Mesenteric fat pad (tissue), 1 donor: Measurements from ENCODE around the gene GSS. TPM values are rescaled to one million over a fixed set of nuclear protein-coding genes. Genes with fewer than 3 reads are reported as not detected.

ENCODE experiments used
- DNase-seq: peaks from one replicate; pipeline ENCODE4 v3.0.0-alpha.2; 2020; ENCODE audit warnings: low spot score
- long read RNA-seq: library from polyadenylated mRNA; unstranded; transcript quantifications from one replicate; pipeline ENCODE4 v2.0.0, GENCODE V29; 2020
- total RNA-seq: library from RNA; stranded (reverse); fragmentation: NEBNext Ultra II Directional; extraction: Animal tissue kit (Norgen Biotek cat#: 25700); gene quantifications from one replicate; pipeline ENCODE4 v1.2.1, GENCODE V29; 2021
- donor health status: DM: yes; HTN: yes; CAD: no.

The GSS gene
- total RNA-seq: 33.3 TPM
- long read RNA-seq, transcript GSS-201 (13 exons, 1,919 nt): major isoform, 140 of 219 reads
- long read RNA-seq, partial matches to known transcripts: 28 of 219 reads
- long read RNA-seq, other reads (novel, unspliced or antisense): 47 of 219 reads

GRCh38 chr20:34955231-34956040, at the start of gene GSS, which contains the start of gene MYH7B:
Gene GSS (minus strand): TSS chr20:34955806. CDS start chr20:34951852, 3,954 bp downstream.
Gene MYH7B (plus strand): TSS chr20:34955868. CDS start chr20:34978006, 22,138 bp downstream.
- peak; percentile 99 for DNase-seq

- DNase-seq: no peak
Observed at GRCh38 chr20:35004749-35005462, 49.3 kb upstream of the GSS start.

DNA sequence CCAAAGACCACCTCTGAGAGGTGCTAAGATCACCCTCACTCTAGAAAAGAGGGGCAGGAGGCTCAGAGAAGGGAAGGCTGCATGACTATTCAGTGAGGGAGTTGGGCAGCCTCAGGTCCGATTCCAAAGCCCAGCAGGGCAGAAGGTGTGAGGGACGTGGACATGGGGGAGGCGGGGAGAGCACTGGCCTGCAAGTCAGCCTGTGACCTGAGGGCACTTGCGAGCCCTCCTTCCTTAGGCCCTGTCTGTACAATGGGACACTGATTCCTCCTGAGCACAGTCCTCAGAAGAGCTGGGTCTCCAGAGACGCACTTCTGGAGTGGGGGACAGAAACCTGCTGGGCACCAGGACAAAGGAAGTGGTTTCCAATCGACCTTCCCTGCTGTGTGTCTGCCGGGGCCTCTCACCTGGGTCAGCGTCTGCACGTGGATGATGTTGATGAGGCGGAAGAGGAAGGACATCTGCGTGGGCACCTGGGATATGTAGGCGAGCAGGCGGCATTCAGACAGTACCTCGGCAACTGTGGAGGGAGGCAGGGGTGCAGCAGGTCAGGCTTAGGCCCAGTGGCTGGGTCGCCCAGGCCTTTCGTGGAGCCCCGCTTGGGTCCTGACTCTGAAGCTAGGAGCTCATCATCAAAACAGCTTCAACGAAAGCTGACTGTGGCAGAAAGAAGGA, 48.6 kb upstream of the GSS start:
- DNase-seq: no peak

DNA sequence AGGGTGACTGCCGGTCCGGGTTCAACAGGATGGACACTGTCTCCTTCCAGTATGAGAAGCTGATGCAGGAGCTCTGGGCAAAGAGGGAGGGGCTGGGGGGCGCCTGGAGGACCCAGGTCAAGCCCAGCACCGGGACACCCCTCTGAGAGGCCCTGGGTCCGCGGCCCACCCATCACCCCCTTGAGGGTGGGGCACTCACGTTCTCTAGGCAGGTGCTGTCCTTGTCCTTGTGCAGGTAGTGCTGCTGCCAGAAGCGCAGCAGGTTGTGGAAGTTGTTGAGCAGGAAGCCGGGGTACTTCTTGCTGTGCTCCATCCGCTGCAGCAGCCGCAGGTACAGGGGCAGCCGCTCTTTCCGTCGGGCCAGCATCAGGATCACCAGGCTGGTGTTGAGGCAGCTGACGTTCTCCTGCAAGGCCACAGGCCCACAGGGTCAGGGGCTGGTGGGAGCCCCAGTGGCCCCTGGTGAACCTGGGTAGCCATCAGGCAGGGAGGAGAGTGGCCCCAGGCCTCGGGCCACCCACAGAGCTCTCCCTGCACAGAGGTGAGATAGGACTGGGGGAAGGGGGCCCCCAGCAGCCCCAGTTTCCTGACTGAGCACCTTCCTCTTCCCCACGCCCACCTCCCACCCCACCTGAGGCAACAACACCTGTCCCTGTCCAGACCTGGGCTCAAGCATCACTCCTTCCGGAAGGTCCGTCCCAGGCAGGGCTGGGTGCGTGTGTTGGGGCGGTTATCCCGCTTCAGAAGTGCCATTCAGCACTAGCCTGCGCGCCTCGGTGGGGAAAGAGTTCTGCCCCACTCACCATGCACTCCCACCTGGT, 47.8 kb upstream of the GSS start:
- no peak for DNase-seq

DNA sequence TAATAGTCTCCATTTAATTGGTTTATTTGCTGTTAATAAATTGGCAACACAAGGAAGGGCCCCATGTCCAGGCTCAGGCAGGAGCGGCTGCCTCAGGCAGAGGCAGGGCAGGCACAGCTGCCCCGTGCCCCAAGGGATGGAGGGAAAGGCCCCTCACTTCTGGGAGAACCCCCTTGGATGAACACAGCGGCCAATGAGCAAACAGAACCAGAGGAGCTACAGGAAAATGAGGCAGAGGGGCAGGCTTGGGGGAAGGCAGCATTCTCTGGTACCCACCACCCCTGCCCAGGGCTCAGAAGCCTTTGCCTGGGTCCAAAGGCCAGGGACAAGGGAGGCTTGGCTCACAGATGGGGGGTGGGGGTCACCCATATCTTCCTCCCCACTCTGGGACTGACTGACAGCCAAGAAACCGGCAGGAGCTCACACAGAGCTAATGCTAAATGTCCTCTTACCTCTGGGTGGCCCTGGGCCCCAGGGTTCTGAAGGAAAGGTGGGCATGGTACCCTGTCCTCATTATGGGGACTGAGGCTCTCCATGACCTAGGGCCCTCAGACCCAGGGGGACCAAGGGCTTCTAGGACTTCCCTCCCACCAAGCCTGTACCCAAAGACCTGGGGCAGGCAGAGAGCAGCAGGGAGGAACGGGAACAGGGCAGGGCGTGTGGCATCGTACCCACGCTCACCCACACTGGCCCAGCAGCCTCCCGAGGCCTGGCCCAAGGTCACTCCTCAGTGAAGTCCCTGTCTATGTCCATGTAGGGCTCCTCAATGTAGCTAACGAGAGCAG, 47.0 kb upstream of the GSS start:
- no peak for DNase-seq

DNA sequence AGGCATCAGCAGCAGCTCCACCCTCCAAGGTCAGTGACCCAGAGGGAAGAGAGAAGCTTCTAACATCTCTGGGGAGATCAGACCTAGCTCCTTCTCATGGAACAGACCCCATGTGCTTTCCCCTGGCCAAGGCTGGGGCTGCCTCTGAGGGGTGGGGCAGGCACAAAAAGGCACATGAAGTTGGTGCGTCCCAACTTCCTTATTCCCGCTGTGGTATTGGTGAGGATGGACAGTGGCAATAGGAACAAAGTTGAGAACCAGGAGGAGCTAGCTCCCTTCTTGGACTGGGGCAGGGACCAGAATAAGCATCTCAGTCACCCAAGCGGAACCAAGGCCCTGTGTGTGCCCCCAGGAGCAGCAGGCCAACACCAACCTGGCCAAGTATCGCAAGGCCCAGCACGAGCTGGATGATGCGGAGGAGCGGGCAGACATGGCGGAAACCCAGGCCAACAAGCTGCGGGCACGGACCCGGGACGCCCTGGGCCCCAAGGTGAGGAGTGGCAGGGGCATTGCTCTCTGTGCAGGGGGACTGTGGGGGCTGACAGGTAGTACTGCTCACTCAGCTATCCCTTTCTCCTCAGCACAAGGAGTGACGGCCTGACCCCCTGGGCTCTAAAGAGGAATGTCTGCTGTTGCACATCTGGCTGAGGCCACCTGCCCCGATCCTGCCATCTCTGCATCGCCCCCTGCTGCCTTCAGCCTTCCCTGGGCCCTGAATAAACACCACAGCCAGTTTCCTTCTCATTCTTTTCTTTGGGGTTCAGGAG, 46.2 kb upstream of the GSS start:
- no peak for DNase-seq

- DNase-seq: no peak
Observed at GRCh38 chr20:35000922-35001595, 45.5 kb upstream of the GSS start.

DNA sequence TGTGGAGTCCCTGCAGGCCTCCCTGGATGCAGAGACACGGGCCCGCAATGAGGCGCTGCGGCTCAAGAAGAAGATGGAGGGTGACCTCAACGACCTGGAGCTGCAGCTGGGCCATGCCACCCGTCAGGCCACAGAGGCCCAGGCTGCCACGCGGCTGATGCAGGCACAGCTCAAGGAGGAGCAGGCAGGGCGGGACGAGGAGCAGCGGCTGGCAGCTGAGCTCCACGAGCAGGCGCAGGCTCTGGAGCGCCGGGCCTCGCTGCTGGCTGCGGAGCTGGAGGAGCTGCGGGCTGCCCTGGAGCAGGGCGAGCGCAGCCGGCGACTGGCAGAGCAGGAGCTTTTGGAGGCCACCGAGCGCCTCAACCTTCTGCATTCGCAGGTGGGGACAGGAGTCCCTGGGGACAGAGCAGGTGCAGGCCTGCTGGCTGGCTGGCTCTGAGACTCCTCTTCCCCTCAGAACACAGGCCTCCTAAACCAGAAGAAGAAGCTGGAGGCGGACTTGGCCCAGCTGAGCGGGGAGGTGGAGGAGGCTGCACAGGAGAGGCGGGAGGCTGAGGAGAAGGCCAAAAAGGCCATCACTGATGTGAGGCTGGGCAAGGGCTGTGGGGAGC, 44.8 kb upstream of the GSS start:
- no peak for DNase-seq

- DNase-seq: no peak
Observed at GRCh38 chr20:34999782-35000181, 44.2 kb upstream of the GSS start.

- DNase-seq: no peak
Observed at GRCh38 chr20:34999021-34999451, 43.4 kb upstream of the GSS start.

- no peak for DNase-seq
Observed at GRCh38 chr20:34998331-34998950, 42.8 kb upstream of the GSS start.

GRCh38 chr20:34997774-34998173, 42.2 kb upstream of the GSS start:
- DNase-seq: no peak

DNA sequence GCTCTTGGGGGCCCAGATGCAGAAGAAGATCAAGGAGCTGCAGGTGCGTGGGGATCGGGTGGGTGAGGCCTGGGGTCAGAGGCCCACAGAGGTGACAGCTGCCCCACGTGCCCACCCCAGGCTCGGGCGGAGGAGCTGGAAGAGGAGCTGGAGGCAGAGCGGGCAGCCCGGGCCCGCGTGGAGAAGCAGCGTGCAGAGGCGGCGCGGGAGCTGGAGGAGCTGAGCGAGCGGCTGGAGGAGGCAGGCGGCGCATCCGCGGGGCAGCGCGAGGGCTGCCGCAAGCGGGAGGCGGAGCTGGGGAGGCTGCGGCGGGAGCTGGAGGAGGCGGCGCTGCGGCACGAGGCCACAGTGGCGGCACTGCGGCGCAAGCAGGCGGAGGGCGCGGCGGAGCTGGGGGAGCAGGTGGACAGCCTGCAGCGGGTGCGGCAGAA, 41.5 kb upstream of the GSS start:
- DNase-seq: no peak

DNA sequence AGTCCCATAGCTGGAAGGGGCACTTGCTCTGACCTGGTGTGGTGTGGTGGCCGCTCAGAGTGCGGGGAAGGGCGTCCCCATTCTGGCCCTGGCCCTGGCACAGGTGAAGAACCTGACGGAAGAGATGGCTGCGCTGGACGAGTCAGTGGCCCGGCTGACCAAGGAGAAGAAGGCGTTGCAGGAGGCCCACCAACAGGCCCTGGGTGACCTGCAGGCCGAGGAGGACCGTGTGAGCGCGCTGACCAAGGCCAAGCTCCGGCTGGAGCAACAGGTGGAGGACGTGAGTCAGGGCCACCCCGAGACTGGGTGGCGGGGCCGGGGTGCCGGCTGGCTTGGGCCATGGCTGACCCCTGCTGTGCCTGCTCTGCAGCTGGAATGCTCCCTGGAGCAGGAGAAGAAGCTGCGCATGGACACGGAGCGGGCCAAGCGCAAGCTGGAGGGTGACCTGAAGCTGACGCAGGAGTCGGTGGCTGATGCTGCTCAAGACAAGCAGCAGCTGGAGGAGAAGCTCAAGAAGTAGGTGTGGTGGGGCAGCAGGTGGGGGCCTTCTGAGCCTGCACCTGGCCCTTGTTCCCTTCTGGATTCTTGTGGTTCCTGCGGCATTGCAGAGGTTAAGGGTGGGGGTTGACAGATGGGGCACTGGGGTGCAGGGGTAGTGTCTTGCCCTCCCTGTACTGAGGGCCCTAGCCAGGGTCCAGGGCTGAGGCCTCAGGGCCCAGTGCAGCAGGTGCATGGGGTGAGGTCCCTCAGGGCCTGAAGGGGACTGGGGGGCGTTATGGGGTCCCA, 40.8 kb upstream of the GSS start:
- DNase-seq: no peak

DNA sequence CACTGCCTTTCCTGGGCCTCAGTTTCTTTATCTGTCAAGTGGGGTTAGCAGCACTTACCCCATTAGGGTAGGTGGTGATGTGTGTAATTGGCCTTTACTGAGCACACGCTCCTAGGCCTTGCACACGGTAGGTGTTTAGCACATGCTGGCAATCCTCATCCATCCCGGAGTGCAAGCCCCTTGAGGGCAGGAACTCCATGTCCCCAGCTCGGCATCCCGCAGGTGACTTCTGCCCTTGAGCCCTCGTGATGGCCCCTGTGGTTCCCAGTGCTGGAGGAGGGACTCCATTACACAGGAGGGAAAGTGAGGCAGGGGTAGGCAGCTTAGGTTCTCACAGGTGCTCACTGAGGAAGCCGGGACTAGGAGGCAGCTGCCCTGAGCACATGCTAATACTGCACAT, 40.1 kb upstream of the GSS start:
- DNase-seq: no peak

GRCh38 chr20:34995192-34995591, 39.6 kb upstream of the GSS start:
- no peak for DNase-seq
